H9 (cell line): ENCODE results near the gene DCST2. TPM values are rescaled to one million over a fixed set of nuclear protein-coding genes. Genes with fewer than 3 reads are reported as not detected.

Source experiments
- DNase-seq: peaks from one replicate; pipeline ENCODE4 v3.0.0-alpha.2; 2017
- H2AFZ ChIP-seq: one replicate; pipeline ENCODE4 v1.6.1; 2013; ENCODE audit warnings: mild to moderate bottlenecking, low read length, control low read depth, moderate library complexity
- H2AK5ac ChIP-seq: 2 replicates; pipeline ENCODE4 v1.6.1; 2013; ENCODE audit warnings: low read length, control low read depth, mixed read lengths; ENCODE audit not compliant: insufficient read length
- H2BK120ac ChIP-seq: one replicate; pipeline ENCODE4 v1.6.1; 2013; ENCODE audit warnings: low read depth, mild to moderate bottlenecking, low read length, control low read depth, inconsistent platforms; ENCODE audit not compliant: poor library complexity, severe bottlenecking
- H2BK12ac ChIP-seq: 2 replicates; pipeline ENCODE4 v1.6.1; 2013; ENCODE audit warnings: low read length, control low read depth, mixed read lengths, low read depth; ENCODE audit not compliant: insufficient read length
- H2BK15ac ChIP-seq: 2 replicates; pipeline ENCODE4 v1.6.1; 2013; ENCODE audit warnings: low read depth, low read length, control low read depth
- H2BK20ac ChIP-seq: one replicate; pipeline ENCODE4 v1.6.1; 2013; ENCODE audit warnings: low read depth, mild to moderate bottlenecking, low read length, control low read depth, inconsistent platforms; ENCODE audit not compliant: poor library complexity, severe bottlenecking
- H2BK5ac ChIP-seq: 2 replicates; pipeline ENCODE4 v1.6.1; 2013; ENCODE audit warnings: low read length, control low read depth, mixed read lengths; ENCODE audit not compliant: insufficient read length
- H3K14ac ChIP-seq: 2 replicates; pipeline ENCODE4 v1.6.1; 2013; ENCODE audit warnings: low read length, control low read depth; ENCODE audit not compliant: insufficient read depth
- H3K18ac ChIP-seq: 2 replicates; pipeline ENCODE4 v1.6.1; 2013; ENCODE audit warnings: low read depth, mild to moderate bottlenecking, mixed read lengths, low read length, control low read depth; ENCODE audit not compliant: insufficient read length
- H3K23ac ChIP-seq: 2 replicates; pipeline ENCODE4 v1.6.1; 2013; ENCODE audit warnings: low read length, control low read depth, mixed read lengths, low read depth; ENCODE audit not compliant: insufficient read length
- H3K23me2 ChIP-seq: 2 replicates; pipeline ENCODE4 v1.6.1; 2013; ENCODE audit warnings: low read depth, mild to moderate bottlenecking, mixed read lengths, low read length, control low read depth; ENCODE audit not compliant: insufficient read length, poor library complexity, severe bottlenecking
- H3K27ac ChIP-seq: 2 replicates; pipeline ENCODE4 v1.5.1; 2013; ENCODE audit warnings: low read length, control low read depth, mixed read lengths, low read depth; ENCODE audit not compliant: insufficient read length
- H3K27me3 ChIP-seq: 2 replicates; pipeline ENCODE4 v1.6.1; 2013; ENCODE audit warnings: low read length, control low read depth, inconsistent platforms; ENCODE audit not compliant: insufficient read depth
- H3K4ac ChIP-seq: 2 replicates; pipeline ENCODE4 v1.6.1; 2013; ENCODE audit warnings: low read depth, mild to moderate bottlenecking, control low read depth, inconsistent platforms, low read length, moderate library complexity
- H3K4me1 ChIP-seq: 2 replicates; pipeline ENCODE4 v1.6.1; 2013; ENCODE audit warnings: low read length, control low read depth, inconsistent platforms; ENCODE audit not compliant: insufficient read depth
- H3K4me2 ChIP-seq: 2 replicates; pipeline ENCODE4 v1.6.1; 2013; ENCODE audit warnings: low read length, control low read depth, mixed read lengths; ENCODE audit not compliant: insufficient read length, insufficient read depth
- H3K56ac ChIP-seq: 2 replicates; pipeline ENCODE4 v1.6.1; 2013; ENCODE audit warnings: low read depth, mild to moderate bottlenecking, mixed read lengths, low read length, control low read depth; ENCODE audit not compliant: insufficient read length
- H3K79me1 ChIP-seq: 2 replicates; pipeline ENCODE4 v1.6.1; 2013; ENCODE audit warnings: low read depth, mild to moderate bottlenecking, moderate library complexity, low read length, control low read depth, inconsistent platforms; ENCODE audit not compliant: insufficient read depth, poor library complexity, severe bottlenecking
- H3K79me2 ChIP-seq: 2 replicates; pipeline ENCODE4 v1.6.1; 2013; ENCODE audit warnings: low read length, control low read depth, inconsistent platforms; ENCODE audit not compliant: insufficient read depth
- H3K9ac ChIP-seq: 2 replicates; pipeline ENCODE4 v1.6.1; 2013; ENCODE audit warnings: low read length, control low read depth, mixed read lengths; ENCODE audit not compliant: insufficient read length; ENCODE audit errors: extremely low read depth
- H3K9me3 ChIP-seq: one replicate; pipeline ENCODE4 v1.6.1; 2013; ENCODE audit warnings: low read depth, low read length, inconsistent platforms; ENCODE audit not compliant: control insufficient read depth
- H3T11ph ChIP-seq: one replicate; pipeline ENCODE4 v1.6.1; 2013; ENCODE audit warnings: mild to moderate bottlenecking, low read length, control low read depth, inconsistent platforms
- H4K20me1 ChIP-seq: one replicate; pipeline ENCODE4 v1.6.1; 2013; ENCODE audit not compliant: control insufficient read depth, insufficient read length, insufficient read depth
- H4K5ac ChIP-seq: 2 replicates; pipeline ENCODE4 v1.6.1; 2013; ENCODE audit warnings: low read depth, mild to moderate bottlenecking, mixed read lengths, low read length, control low read depth; ENCODE audit not compliant: insufficient read length
- H4K8ac ChIP-seq: replicated peaks from 2 replicates; pipeline ENCODE4 v1.6.1; 2013; ENCODE audit warnings: low read length, control low read depth, mixed read lengths, low read depth; ENCODE audit not compliant: insufficient read length
- H4K91ac ChIP-seq: 2 replicates; pipeline ENCODE4 v1.6.1; 2013; ENCODE audit warnings: low read depth, mild to moderate bottlenecking, moderate library complexity, mixed read lengths, low read length, control low read depth; ENCODE audit not compliant: insufficient read length
- H3K27ac Mint-ChIP-seq, 3 experiments: 2 replicates in 2 of 3; 3 replicates in 1 of 3; pipeline ENCODE4 v1.8.0; 2020 to 2021; ENCODE audit warnings: mixed read lengths in 3 of 3, mild to moderate bottlenecking in 1 of 3, moderate library complexity in 1 of 3
- H3K27me3 Mint-ChIP-seq: 2 replicates; pipeline ENCODE4 v1.8.0; 2021; ENCODE audit warnings: low read depth, mild to moderate bottlenecking, moderate library complexity, mixed read lengths
- H3K36me3 Mint-ChIP-seq, 3 experiments: 2 replicates in 2 of 3; 3 replicates in 1 of 3; pipeline ENCODE4 v1.8.0; 2020 to 2021; ENCODE audit warnings: low read depth in 3 of 3, mixed read lengths in 3 of 3; ENCODE audit not compliant: insufficient read depth in 1 of 3
- H3K4me1 Mint-ChIP-seq, 2 experiments: 2 replicates each; pipeline ENCODE4 v1.8.0; 2020; ENCODE audit warnings: mixed read lengths in 2 of 2
- H3K4me3 Mint-ChIP-seq, 2 experiments: 2 replicates in 1 of 2; 3 replicates in 1 of 2; pipeline ENCODE4 v1.8.0; 2020 to 2021; ENCODE audit warnings: mild to moderate bottlenecking in 2 of 2, mixed read lengths in 2 of 2, moderate library complexity in 1 of 2
- H3K9me3 Mint-ChIP-seq, 2 experiments: 2 replicates in 1 of 2; 3 replicates in 1 of 2; pipeline ENCODE4 v1.8.0; 2020; ENCODE audit warnings: mild to moderate bottlenecking in 2 of 2, mixed read lengths in 2 of 2, moderate library complexity in 1 of 2
- CTCF ChIP-seq: fragments of 200-600 bp; sonication (generic); conservative IDR thresholded peaks from 3 replicates; pipeline ENCODE4 v1.8.0; 2021; ENCODE audit warnings: antibody characterized with exemption, mild to moderate bottlenecking
- WGBS: extraction: QIAGEN DNeasy Blood & Tissue Kit; methylation state at CpG from one replicate; pipeline ENCODE4 v1.1.7; 2013; ENCODE audit warnings: missing lambda C conversion rate, low lambda C conversion rate, mixed read lengths; ENCODE audit not compliant: insufficient read length; ENCODE audit errors: extremely low coverage; 5-methylcytosine and 5-hydroxymethylcytosine counted together
- total RNA-seq: library from RNA; stranded (reverse); gene quantifications from 2 replicates; pipeline ENCODE4 v1.2.1, GENCODE V29; 2021

The DCST2 gene
- total RNA-seq, 1 experiment from 2014 or later = 0.35 TPM

GRCh38 chr1:155057788-155058211 lies 24.2 kb upstream of the DCST2 start:
- Histone ChIP-seq H3K9me3 (no peaks in the 10 kb centered on the region), H2AK5ac (no peak overlapping the region), H4K20me1 (no peaks in the 10 kb centered on the region), H3K27ac (no peak overlapping the region), H3K14ac (no peak overlapping the region), H2AFZ (no peak overlapping the region), H3K9ac (no peak overlapping the region), H2BK12ac (no peak overlapping the region), H2BK15ac (no peak overlapping the region), H3T11ph (no peak overlapping the region), H3K4me1 (no peaks in the 10 kb centered on the region), H2BK20ac (no peak overlapping the region), H3K18ac (no peak overlapping the region), H3K79me1 (no peaks in the 10 kb centered on the region), H2BK5ac (no peak overlapping the region), H3K27me3 (0 out of 2 replicates have a peak, but pooled peaks cover under 1% of the 10 kb centered on the region), H4K8ac (no peak overlapping the region), H3K23me2 (peaks cover 11% of the 10 kb centered on the region), H3K23ac (no peak overlapping the region), H3K4ac (no peak overlapping the region), H2BK120ac (no peak overlapping the region), H3K4me2 (no peak overlapping the region), H3K79me2 (no peaks in the 10 kb centered on the region), H4K5ac (no peak overlapping the region), H4K91ac (no peak overlapping the region), H3K56ac (no peak overlapping the region)
- peaks cover 2 to 11% of the 10 kb centered on the region in 2 experiments for H3K4me1 Mint-ChIP-seq
- peaks cover 10 to 18% (median 18%) of the 10 kb centered on the region in 3 experiments; a peak in 6 of 7 replicates for H3K36me3 Mint-ChIP-seq
- no peak overlapping the region for H3K27ac Mint-ChIP-seq
- peak; percentile 37 for TF ChIP-seq CTCF
- H3K27me3 Mint-ChIP-seq = peaks cover 4% of the 10 kb centered on the region
- no CpG with 5 or more reads among the region's 13 CpGs for WGBS
- DNase-seq = no peak
- no peak overlapping the region for H3K4me3 Mint-ChIP-seq
- no peaks in the 10 kb centered on the region for H3K9me3 Mint-ChIP-seq
